Transverse colon (tissue), 4 donors: ENCODE data around the gene GALNT10. TPM values are rescaled to one million over a fixed set of nuclear protein-coding genes. Genes with fewer than 3 reads are reported as not detected.

ENCODE experiments used
- DNase-seq: peaks from one replicate; pipeline ENCODE4 v3.0.0-alpha.2; 2019
- H3K27ac ChIP-seq, 4 donors: fragments of 200-600 bp; sonication (generic); 2 replicates each; pipeline ENCODE4 v1.5.1; 2016 to 2018; ENCODE audit warnings: inconsistent platforms in 4 of 4
- H3K27me3 ChIP-seq: fragments of 200-600 bp; sonication (generic); 2 replicates; pipeline ENCODE4 v1.5.1; 2017; ENCODE audit warnings: inconsistent platforms
- H3K36me3 ChIP-seq, 4 donors: fragments of 200-600 bp; sonication (generic); 2 replicates each; pipeline ENCODE4 v1.5.1; 2017 to 2019; ENCODE audit warnings: inconsistent platforms in 4 of 4
- H3K4me1 ChIP-seq, 4 donors: fragments of 200-600 bp; sonication (generic); 2 replicates each; pipeline ENCODE4 v1.5.1; 2017 to 2020; ENCODE audit warnings: inconsistent platforms in 4 of 4
- H3K4me3 ChIP-seq, 4 donors: fragments of 200-600 bp; sonication (generic); 1 replicate in 1 of 4; 2 replicates in 3 of 4; pipeline versions ENCODE4 v1.5.1 to v1.6.1; 2017 to 2019; ENCODE audit warnings: inconsistent platforms in 4 of 4
- H3K9me3 ChIP-seq, 2 donors: fragments of 200-600 bp; sonication (generic); 2 replicates each; pipeline ENCODE4 v1.5.1; 2017 to 2019; ENCODE audit warnings: inconsistent platforms in 2 of 2
- CTCF ChIP-seq, 5 experiments: fragments of 200-600 bp in 3 of 5; fragments of 450-650 bp in 2 of 5; sonication (generic) in 3 of 5; IDR thresholded peaks; 1 replicate in 2 of 5; 2 replicates in 3 of 5; pipeline ENCODE4 v1.5.1; 2016 to 2017; ENCODE audit warnings: antibody characterized with exemption in 5 of 5, inconsistent platforms in 3 of 5, mild to moderate bottlenecking in 2 of 5, moderate library complexity in 1 of 5
- EP300 ChIP-seq: sonication (generic); formaldehyde crosslinking; IDR thresholded peaks from one replicate; pipeline ENCODE4 v1.6.1; 2017; ENCODE audit warnings: antibody characterized with exemption, low read depth
- POLR2A ChIP-seq: fragments of 450-650 bp; IDR thresholded peaks from one replicate; pipeline ENCODE4 v1.6.1; 2016; ENCODE audit warnings: antibody characterized with exemption, mild to moderate bottlenecking, moderate library complexity
- POLR2AphosphoS5 ChIP-seq, 3 donors: sonication (generic); formaldehyde crosslinking; IDR thresholded peaks; one replicate each; pipeline ENCODE4 v1.6.1; 2016; ENCODE audit warnings: antibody characterized with exemption in 3 of 3
- WGBS, 2 donors: methylation state at CpG; one replicate each; pipeline ENCODE4 v1.1.5; 2018; ENCODE audit warnings: low coverage in 1 of 2; 5-methylcytosine and 5-hydroxymethylcytosine counted together
- in situ Hi-C, 4 donors: fragments of 200-750 bp; cut with MboI; loops; one replicate each; pipeline versions ENCODE4 v1.15.0 to v1.15.1; 2017; ENCODE audit warnings: low sequenced_read_pairs in 3 of 4, low pct_ligation_motif_present in 1 of 4, low pct_unique_long_range_greater_than_20kb in 1 of 4
- intact Hi-C: fragments of 100-400 bp; cut with DNase I; formaldehyde crosslinking; loops from one replicate; pipeline ENCODE4 v1.15.1; 2023; ENCODE audit warnings: low total_unique reads
- total RNA-seq, 4 donors: library from RNA; depleted of rRNA; stranded (reverse); fragments of >200 nt; gene quantifications; one replicate each; pipeline ENCODE4 v1.1.0, GENCODE V29; 2016

The GALNT10 gene
- total RNA-seq, 4 donors from 2014 or later, result 18.7 to 142 (median 39.3) TPM

GRCh38 chr5:154309805-154310204 is 119.3 kb downstream of the GALNT10 start:
- Histone ChIP-seq H3K36me3 (peaks cover 0 to 4% (median 0%) of the 10 kb centered on the region in 4 donors), H3K9me3 (peaks cover 0 to 4% of the 10 kb centered on the region in 2 donors), H3K4me1 (peaks cover 0 to 6% (median 0%) of the 10 kb centered on the region in 4 donors), H3K4me3 (no peak overlapping the region), H3K27ac (no peak overlapping the region), H3K27me3 (no peaks in the 10 kb centered on the region)
- no peak for DNase-seq
- no peak for TF ChIP-seq POLR2AphosphoS5 (IDR thresholded peaks at IDR 0.05)
- TF ChIP-seq EP300, result no peak
- TF ChIP-seq POLR2A, result no peak
- TF ChIP-seq CTCF (IDR thresholded peaks at IDR 0.05), result no peak
- in situ Hi-C loops, result no loop called here
- intact Hi-C loops, result no loop called here
- WGBS, 2 donors, result 83 to 87% methylated on average over 3 to 8 of the region's 8 CpGs

DNA sequence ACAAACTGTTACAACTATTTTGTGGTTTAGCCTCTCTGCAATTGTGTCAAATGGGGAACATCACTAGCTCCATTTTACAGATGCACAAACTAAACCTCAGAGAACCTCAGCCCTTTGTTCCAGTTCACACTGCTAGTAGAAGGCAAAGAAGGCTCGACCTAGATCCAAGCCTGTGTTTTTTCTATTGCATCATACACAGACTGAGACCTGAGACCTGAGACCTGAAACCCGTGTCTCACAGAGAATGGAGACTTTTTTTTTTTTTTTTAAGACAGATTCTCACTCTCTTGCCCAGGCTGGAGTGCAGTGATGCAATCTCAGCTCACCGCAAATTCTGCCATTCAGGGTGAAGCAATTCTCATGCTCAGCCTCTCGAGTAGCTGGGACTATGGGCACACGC is 120.8 kb downstream of the GALNT10 start:
- no peaks in the 10 kb centered on the region for H3K9me3 ChIP-seq
- no peak for DNase-seq
- no peak for TF ChIP-seq POLR2A
- no peak for TF ChIP-seq CTCF (IDR thresholded peaks at IDR 0.05)
- no peak for TF ChIP-seq EP300
- TF ChIP-seq POLR2AphosphoS5 (IDR thresholded peaks at IDR 0.05), result no peak
- WGBS, 2 donors, result 80 to 84% methylated on average over 2 to 5 of the region's 5 CpGs
- peaks cover 0 to 6% (median 0%) of the 10 kb centered on the region in 4 donors for H3K4me1 ChIP-seq
- no peaks in the 10 kb centered on the region for H3K36me3 ChIP-seq
- no peak overlapping the region for H3K4me3 ChIP-seq
- intact Hi-C loops (no loop called here), in situ Hi-C loops (no loop called here)
- no peak overlapping the region for H3K27ac ChIP-seq
- no peaks in the 10 kb centered on the region for H3K27me3 ChIP-seq

GRCh38 chr5:154312000-154312399 is 121.5 kb downstream of the GALNT10 start:
- no peak for TF ChIP-seq POLR2AphosphoS5 (IDR thresholded peaks at IDR 0.05)
- no peak for TF ChIP-seq POLR2A
- no peak for TF ChIP-seq CTCF (IDR thresholded peaks at IDR 0.05)
- TF ChIP-seq EP300, result no peak
- DNase-seq, result no peak
- Histone ChIP-seq H3K27me3 (no peaks in the 10 kb centered on the region), H3K36me3 (no peaks in the 10 kb centered on the region), H3K4me3 (no peak overlapping the region), H3K27ac (no peak overlapping the region), H3K9me3 (no peaks in the 10 kb centered on the region), H3K4me1 (peaks cover 0 to 6% (median 0%) of the 10 kb centered on the region in 4 donors)
- intact Hi-C loops (no loop called here), in situ Hi-C loops (no loop called here)
- WGBS, 2 donors, result 94 to 97% methylated on average over 3 of the region's 3 CpGs

DNA sequence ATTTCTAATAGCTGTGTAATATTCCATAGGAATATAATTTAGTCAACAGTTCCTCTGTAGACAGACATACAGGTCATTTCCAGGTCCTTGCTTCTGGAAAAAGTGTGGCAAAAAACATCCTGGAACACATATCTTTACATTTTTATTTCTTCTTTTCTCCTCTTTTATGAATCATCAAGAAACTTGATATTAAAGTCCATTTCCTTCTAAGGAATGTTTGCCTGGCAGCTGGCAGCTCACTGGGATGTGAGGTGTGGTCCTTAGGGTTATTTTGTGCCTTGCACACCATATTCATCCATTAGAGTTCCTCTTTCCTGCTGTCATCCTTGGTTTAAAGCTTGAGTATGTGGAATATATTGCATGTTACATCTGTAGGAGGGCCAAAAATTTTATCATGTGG is 122.0 kb downstream of the GALNT10 start:
- Histone ChIP-seq H3K4me1 (peaks cover 0 to 6% (median 0%) of the 10 kb centered on the region in 4 donors), H3K27me3 (no peaks in the 10 kb centered on the region), H3K27ac (no peak overlapping the region), H3K9me3 (no peaks in the 10 kb centered on the region), H3K36me3 (no peaks in the 10 kb centered on the region), H3K4me3 (no peak overlapping the region)
- intact Hi-C loops, result no loop called here
- in situ Hi-C loops, result no loop called here
- TF ChIP-seq POLR2AphosphoS5 (IDR thresholded peaks at IDR 0.05) (no peak), POLR2A (no peak)
- DNase-seq, result no peak

GRCh38 chr5:154313360-154314017 is 123.0 kb downstream of the GALNT10 start:
- Histone ChIP-seq H3K36me3 (no peaks in the 10 kb centered on the region), H3K4me1 (peaks cover 0 to 6% (median 0%) of the 10 kb centered on the region in 4 donors), H3K9me3 (no peaks in the 10 kb centered on the region), H3K4me3 (no peak overlapping the region), H3K27me3 (no peaks in the 10 kb centered on the region), H3K27ac (no peak overlapping the region)
- no peak for TF ChIP-seq EP300
- TF ChIP-seq POLR2AphosphoS5 (IDR thresholded peaks at IDR 0.05), result no peak
- no peak for TF ChIP-seq CTCF (IDR thresholded peaks at IDR 0.05)
- TF ChIP-seq POLR2A, result no peak
- intact Hi-C loops (no loop called here), in situ Hi-C loops (no loop called here)
- DNase-seq, result no peak
- 81% methylated on average over 4 of the region's 4 CpGs; no CpG with 5 or more reads in 1 of the 2 donors for WGBS, 2 donors
